ENCODE data around the gene CLMN.

DNA sequence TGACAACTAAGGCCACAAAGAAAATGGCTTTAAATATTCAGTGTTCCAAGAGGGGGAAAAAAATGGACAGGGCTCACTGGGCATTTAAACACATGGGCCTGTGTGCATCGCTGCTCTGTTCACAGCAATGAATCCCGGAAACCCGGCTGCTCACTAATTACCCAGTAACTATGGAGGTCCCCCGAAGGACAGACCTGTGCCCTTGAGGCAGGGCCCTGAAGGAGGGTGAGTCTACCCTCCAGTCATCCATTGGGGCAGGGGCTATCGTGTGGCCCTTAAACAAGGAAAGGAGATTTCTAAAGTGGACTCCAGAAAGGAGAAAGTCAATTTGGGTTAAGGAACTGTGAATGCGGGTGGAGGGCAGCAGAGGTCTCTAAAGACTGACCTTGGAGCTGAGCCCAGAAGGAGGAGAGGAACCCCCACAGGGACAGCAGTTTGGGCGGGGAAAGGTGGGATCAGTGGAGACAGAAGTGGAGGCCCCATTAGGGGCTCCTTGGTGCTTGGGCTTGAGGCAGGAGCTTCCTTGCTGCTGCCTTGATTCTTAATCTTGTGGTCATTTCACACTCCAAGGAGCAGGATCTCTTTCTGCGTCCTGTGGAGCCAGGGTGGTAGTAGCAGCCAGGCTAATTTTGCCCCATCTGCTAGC lies 1.4 kb upstream of the CLMN start:
- TF ChIP-seq JUN (IDR thresholded peaks at IDR 0.05; ENCODE audit: borderline replicate concordance, insufficient read depth, insufficient read length, low read depth), result no peak
- no peak for TF ChIP-seq POLR2A (IDR thresholded peaks at IDR 0.05; ENCODE audit: low read depth, low read length)
- TF ChIP-seq, protein P1, sequence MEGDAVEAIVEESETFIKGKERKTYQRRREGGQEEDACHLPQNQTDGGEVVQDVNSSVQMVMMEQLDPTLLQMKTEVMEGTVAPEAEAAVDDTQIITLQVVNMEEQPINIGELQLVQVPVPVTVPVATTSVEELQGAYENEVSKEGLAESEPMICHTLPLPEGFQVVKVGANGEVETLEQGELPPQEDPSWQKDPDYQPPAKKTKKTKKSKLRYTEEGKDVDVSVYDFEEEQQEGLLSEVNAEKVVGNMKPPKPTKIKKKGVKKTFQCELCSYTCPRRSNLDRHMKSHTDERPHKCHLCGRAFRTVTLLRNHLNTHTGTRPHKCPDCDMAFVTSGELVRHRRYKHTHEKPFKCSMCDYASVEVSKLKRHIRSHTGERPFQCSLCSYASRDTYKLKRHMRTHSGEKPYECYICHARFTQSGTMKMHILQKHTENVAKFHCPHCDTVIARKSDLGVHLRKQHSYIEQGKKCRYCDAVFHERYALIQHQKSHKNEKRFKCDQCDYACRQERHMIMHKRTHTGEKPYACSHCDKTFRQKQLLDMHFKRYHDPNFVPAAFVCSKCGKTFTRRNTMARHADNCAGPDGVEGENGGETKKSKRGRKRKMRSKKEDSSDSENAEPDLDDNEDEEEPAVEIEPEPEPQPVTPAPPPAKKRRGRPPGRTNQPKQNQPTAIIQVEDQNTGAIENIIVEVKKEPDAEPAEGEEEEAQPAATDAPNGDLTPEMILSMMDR (IDR thresholded peaks at IDR 0.05; ENCODE audit: extremely low read depth in 1 of 2, insufficient read depth in 1 of 2, low read depth in 1 of 2, low read length in 2 of 2), result no peak
- TF ChIP-seq FOS (IDR thresholded peaks at IDR 0.05; ENCODE audit: borderline replicate concordance, insufficient read depth, low read length), result no peak
- TF ChIP-seq EZH2 (IDR thresholded peaks at IDR 0.05; ENCODE audit: borderline replicate concordance, low read depth, low read length, severe bottlenecking), result no peak
